GM10847 (cell line): Measurements from ENCODE around the gene SLC47A2.

Experiments
- POLR2A ChIP-seq: IDR thresholded peaks from 2 replicates; pipeline ENCODE4 v1.6.1; 2011; ENCODE audit not compliant: insufficient read length; ENCODE audit errors: extremely low read depth

SLC47A2 gene

GRCh38 chr17:19708431-19709175, 7.8 kb downstream of the SLC47A2 start:
- TF ChIP-seq POLR2A, result no peak

GRCh38 chr17:19707728-19708221, 8.6 kb downstream of the SLC47A2 start:
- TF ChIP-seq POLR2A, result no peak

DNA sequence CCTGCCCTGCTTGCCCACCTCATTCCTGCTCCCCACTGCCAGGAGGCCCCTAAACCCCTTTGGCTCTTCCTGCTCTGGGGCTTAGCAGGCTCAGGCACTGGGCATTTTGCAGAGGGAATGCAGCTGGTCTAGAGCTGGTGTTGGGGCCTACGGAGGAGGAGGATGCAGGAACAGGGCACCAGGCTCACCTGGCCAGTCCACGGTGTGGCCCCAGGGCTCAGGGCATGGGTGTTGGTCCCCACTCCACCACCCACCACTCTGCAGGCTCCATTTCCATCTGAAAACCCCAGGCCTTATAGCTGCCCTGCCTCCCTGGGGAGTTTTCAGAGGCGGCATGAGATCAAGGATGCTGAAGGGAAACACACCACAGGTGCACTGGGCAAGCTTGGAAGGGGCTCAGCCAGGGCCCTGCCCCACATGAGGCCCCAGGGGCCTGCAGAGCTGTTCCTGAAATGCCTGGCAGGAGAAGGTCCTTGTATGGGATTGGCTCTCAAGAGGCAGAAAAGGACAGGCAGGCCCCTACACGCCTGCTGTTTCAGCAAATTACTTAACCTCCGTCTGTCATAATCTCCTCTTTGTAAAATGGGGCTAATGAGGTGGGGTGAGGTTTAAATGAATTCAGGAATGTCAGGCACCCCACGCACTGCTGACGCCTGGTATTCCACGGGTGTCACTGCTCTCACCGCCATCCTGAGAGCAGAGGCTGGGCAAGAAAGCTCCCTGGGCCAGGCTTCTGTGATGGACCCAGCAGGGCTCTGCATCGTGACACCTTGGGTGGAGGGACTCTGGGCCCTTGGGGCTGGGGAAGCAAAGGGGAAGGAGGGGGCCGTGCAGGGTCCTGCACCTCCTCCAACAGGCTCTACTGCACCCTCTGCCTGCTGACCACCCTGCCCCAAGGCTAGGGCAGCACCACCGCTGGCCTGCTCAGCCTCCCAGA, 9.3 kb downstream of the SLC47A2 start:
- no peak for TF ChIP-seq POLR2A

- TF ChIP-seq POLR2A, result no peak
Observed at GRCh38 chr17:19705771-19706770, 10.3 kb downstream of the SLC47A2 start.

GRCh38 chr17:19705201-19705600, 11.2 kb downstream of the SLC47A2 start:
- TF ChIP-seq POLR2A, result no peak

DNA sequence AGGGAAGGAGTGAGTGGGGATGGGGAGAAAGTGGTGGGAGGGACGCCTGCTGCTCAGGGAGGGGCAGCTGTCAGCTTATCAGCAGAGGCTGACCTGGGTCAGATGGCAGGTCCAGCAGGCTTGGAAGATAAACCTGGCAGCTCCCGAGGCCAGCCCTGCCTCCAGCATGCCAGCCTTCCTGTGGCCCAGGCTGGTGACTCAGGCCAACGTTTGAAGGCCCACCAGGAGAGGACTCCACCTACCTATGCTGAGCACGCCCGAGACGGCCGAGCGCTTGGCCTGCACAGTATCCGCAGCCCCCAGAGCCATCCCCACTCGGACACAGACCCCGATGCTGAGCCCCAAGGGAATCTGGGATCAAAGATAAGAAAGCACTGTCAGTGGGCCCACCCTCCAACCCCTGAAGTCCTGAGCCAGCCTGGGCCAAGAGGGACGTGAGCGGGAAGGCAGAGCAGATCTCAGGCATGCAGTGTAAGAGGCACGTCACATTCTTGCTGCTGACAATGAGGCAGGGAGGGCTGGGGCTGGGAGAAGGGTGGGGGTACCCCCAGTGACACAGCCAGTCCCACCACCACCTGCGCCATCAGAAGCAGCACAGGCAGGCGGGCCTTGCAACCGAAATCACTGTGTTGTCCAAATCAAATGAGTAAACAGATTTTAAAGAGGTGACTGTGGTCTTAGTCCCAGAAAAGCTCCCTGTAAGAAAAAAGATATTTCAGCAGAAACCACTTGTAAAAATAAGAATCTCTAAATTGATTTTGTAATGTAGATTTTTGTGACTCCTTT, 12.4 kb downstream of the SLC47A2 start:
- TF ChIP-seq POLR2A, result no peak

DNA sequence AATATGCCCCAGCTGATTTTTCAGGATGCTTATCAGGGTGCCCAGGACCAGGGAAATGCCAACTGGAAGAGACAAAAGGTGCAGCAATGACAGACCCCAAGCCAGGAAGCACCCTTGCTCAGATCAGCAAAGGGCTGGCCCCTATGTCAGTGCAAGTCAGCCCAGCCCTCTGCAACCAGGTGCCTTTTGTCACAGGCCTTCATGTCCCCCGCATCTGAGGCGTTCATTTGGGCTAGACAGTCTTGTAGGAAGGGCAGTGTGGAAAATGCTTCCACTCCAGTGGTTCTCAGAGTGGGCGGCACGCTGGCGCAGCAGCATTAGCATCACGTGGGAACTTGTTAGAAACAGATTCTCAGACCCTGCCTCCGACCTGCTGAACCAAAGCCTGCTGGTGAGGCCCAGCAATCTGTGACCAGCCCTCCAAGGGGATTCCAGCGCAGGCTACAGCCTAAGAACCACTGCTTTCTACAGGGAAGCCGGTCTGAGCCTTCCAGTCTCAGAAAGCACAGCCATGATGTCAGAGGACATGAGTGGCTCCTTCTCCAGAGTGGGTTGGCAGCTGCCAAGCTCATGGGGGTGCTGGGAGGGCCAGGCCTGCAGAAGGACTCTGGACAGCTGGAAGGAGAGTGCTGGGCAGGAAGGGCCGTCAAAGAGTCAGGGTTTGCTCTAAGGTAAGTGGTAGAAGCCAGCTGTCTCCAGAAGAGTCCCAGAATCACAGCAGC, 13.1 kb downstream of the SLC47A2 start:
- no peak for TF ChIP-seq POLR2A

GRCh38 chr17:19702217-19702641, 14.2 kb downstream of the SLC47A2 start:
- TF ChIP-seq POLR2A, result no peak

DNA sequence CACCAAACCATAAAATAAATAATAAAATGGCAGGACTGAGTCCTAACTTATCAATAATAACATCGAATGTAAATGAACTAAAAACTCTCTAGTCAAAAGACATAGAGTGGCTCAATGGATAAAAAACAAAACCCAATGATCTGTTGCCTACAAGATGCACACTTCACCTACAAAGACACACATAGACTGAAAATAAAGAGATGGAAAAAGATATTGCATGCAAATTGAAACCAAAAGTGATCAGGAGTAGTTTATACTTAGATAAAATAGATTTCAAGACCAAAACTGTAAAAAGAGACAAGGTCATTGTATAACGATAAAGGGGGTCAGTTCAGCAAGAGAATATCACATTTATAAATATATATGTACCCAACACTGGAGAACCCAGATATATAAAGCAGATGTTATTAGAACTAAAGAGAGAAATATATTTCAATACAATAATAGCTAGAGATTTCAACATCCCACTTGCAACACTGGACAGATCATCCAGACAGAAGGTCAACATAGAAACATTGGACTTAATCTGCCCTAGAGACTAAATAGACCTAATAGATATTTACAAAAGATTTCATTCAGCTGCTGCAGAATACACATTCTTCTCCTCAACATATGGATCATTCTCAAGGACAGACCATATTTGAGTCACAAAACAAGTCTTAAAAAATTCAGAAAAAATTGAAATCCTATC, 29.8 kb downstream of the SLC47A2 start:
- TF ChIP-seq POLR2A, result no peak

GRCh38 chr17:19683117-19683516, 33.3 kb downstream of the SLC47A2 start:
- no peak for TF ChIP-seq POLR2A

- TF ChIP-seq POLR2A, result no peak
Observed at GRCh38 chr17:19678581-19679453, 37.6 kb downstream of the SLC47A2 start.

- TF ChIP-seq POLR2A, result no peak
Observed at GRCh38 chr17:19677736-19678379, 38.5 kb downstream of the SLC47A2 start.

- no peak for TF ChIP-seq POLR2A
Observed at GRCh38 chr17:19676896-19677295, 39.5 kb downstream of the SLC47A2 start.
